A549 (cell line): ENCODE results near the gene COA8.
"Not testable (repeated sequence)": the region's sequence is repeated elsewhere in the genome, so short reads cannot be mapped to it uniquely, and the experiment has no call there.

Experiments used
- EP300 ChIP-seq, 2 experiments: fragments of >200 bp; sonication (Bioruptor Twin); formaldehyde crosslinking; IDR thresholded peaks; 2 replicates in 1 of 2; 3 replicates in 1 of 2; pipeline ENCODE4 v1.6.1; 2016 to 2017
- HDAC2 ChIP-seq: fragments of 200-600 bp; sonication (generic); IDR thresholded peaks from 2 replicates; pipeline ENCODE4 v1.6.1; 2016
- HOXB5 ChIP-seq: fragments of 250-450 bp; sonication (Bioruptor Pico); IDR thresholded peaks from 2 replicates; pipeline ENCODE4 v1.5.0; 2020; ENCODE audit warnings: mild to moderate bottlenecking, moderate library complexity
- MAFK ChIP-seq: fragments of 450-650 bp; IDR thresholded peaks from 2 replicates; pipeline ENCODE4 v1.6.1; 2014; ENCODE audit not compliant: partially characterized antibody
- RAD21 ChIP-seq, 2 experiments: fragments of >200 bp in 1 of 2; sonication (Bioruptor Twin) in 1 of 2; formaldehyde crosslinking in 1 of 2; IDR thresholded peaks in 1 of 2; conservative IDR thresholded peaks in 1 of 2; 2 replicates in 1 of 2; 3 replicates in 1 of 2; pipeline ENCODE4 v1.6.1; 2012 to 2018; ENCODE audit warnings: inconsistent platforms in 1 of 2
- TF ChIP-seq, protein P1 (sequence below): fragments of >200 bp; sonication (Bioruptor Twin); formaldehyde crosslinking; IDR thresholded peaks from 3 replicates; pipeline ENCODE4 v1.5.1; 2016
- TF ChIP-seq, protein P2 (sequence below): fragments of 250-450 bp; sonication (Bioruptor Pico); IDR thresholded peaks from 2 replicates; pipeline ENCODE4 v1.5.0; 2021; ENCODE audit warnings: mild to moderate bottlenecking, moderate library complexity, borderline replicate concordance

DNA sequence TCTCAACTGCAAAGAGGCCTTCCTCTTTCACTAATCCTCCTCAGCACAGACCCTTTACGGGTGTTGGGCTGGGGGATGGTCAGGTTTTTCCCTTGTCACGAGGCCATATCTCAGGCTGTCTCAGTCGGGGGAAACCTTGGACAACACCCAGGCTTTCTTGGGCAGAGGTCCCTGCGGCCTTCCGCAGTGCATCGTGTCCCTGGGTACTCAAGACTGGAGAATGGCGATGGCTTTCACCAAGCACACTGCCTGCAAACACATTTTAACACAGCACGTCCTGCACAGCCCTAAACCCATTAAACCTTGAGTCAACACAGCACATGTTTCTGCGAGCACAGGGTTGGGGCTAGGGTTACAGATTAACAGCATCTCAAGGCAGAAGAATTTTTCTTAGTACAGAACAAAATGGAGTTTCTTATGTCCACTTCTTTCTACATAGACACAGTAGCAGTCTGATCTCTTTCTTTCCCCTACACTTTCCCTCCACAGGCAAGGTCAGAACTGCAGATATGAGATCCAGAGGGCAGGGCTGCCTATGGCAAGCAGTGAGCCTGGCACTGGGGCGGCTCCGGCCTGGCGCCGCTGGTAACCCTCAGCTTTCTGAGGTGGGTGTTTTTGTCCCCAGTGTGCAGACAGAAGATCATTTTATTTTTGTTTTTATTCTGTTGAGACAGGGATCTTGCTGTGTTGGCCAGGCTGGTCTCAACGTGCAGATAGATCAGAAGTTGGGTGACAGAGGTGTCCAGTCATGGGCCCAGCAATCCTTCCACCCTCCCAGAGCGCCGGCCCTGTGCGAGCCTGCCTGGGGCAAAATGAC lies 37.1 kb upstream of the COA8 start:
- TF ChIP-seq MAFK; EP300 (IDR thresholded peaks at IDR 0.05); HDAC2; HOXB5 (CRISPR knock-in tag); RAD21 (conservative IDR thresholded peaks at IDR 0.05 in 1 of 2, IDR thresholded peaks at IDR 0.05 in 1 of 2): not testable (repeated sequence)
- TF ChIP-seq, protein P1, sequence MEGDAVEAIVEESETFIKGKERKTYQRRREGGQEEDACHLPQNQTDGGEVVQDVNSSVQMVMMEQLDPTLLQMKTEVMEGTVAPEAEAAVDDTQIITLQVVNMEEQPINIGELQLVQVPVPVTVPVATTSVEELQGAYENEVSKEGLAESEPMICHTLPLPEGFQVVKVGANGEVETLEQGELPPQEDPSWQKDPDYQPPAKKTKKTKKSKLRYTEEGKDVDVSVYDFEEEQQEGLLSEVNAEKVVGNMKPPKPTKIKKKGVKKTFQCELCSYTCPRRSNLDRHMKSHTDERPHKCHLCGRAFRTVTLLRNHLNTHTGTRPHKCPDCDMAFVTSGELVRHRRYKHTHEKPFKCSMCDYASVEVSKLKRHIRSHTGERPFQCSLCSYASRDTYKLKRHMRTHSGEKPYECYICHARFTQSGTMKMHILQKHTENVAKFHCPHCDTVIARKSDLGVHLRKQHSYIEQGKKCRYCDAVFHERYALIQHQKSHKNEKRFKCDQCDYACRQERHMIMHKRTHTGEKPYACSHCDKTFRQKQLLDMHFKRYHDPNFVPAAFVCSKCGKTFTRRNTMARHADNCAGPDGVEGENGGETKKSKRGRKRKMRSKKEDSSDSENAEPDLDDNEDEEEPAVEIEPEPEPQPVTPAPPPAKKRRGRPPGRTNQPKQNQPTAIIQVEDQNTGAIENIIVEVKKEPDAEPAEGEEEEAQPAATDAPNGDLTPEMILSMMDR = not testable (repeated sequence)
- TF ChIP-seq, protein P2, sequence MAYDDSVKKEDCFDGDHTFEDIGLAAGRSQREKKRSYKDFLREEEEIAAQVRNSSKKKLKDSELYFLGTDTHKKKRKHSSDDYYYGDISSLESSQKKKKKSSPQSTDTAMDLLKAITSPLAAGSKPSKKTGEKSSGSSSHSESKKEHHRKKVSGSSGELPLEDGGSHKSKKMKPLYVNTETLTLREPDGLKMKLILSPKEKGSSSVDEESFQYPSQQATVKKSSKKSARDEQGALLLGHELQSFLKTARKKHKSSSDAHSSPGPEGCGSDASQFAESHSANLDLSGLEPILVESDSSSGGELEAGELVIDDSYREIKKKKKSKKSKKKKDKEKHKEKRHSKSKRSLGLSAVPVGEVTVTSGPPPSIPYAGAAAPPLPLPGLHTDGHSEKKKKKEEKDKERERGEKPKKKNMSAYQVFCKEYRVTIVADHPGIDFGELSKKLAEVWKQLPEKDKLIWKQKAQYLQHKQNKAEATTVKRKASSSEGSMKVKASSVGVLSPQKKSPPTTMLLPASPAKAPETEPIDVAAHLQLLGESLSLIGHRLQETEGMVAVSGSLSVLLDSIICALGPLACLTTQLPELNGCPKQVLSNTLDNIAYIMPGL (CRISPR knock-in tag) = not testable (repeated sequence)
